HPDE6-E6E7 (cell line): ENCODE measurements around the gene CLCN6.

ENCODE experiments used
- DNase-seq: peaks from one replicate; pipeline ENCODE4 v3.0.0; 2011; ENCODE audit warnings: missing footprints; ENCODE audit errors: extremely low spot score

Gene CLCN6

DNA sequence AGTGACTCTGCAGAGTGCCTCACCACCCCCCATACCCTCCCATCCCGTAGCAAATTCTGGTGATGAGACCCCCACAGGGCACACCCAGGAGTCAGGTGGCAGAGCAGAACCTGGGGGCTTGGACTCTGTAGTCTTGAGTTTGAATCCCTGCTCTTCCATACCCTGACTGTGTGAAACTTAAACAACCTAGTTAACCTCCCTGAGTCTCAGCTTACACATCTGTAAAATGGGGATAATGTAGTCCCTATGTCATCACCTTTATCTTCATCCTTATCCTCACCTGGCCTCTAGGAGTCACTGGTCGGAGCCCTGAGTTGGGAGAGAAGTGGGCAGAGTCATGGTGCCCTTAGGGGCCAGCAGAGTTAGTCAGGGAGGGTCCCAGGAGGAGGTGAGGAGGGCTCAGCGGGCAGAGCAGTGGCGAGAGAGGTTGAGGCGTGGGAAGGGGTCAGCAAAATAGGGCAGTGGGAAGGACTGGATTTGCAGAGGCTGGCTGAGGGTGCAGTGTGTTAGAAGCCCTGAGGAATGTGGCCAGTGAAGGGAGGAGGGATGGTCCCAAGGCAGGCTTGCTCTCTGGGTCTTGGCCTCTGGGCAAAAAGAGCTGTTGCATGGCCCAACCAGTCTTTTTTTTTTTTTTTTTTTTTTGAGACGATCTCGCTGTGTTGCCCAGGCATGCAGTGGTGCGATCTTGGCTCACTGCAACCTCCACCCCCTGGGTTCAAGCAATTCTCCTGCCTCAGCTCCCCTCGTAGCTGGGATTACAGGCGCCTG lies 25.4 kb upstream of the CLCN6 start:
- DNase-seq, result no peak

DNA sequence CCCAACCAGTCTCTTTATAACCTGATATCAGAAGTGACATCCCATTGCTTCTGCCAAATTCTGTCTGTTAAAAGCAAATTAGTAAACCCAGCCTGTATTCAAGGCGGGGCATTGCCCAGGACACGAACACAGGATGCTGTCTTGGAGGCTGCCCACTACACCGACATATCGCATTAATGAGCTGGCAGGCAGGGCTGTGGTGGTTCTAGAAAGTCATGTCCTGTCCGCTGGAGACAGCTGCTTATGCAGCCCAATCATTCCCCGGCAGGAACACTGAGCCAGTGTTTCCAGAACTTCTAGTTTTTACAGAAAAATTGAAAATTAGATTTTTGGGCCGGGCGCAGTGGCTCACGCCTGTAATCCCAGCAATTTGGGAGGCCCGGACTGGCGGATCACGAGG lies 24.7 kb upstream of the CLCN6 start:
- no peak for DNase-seq

DNA sequence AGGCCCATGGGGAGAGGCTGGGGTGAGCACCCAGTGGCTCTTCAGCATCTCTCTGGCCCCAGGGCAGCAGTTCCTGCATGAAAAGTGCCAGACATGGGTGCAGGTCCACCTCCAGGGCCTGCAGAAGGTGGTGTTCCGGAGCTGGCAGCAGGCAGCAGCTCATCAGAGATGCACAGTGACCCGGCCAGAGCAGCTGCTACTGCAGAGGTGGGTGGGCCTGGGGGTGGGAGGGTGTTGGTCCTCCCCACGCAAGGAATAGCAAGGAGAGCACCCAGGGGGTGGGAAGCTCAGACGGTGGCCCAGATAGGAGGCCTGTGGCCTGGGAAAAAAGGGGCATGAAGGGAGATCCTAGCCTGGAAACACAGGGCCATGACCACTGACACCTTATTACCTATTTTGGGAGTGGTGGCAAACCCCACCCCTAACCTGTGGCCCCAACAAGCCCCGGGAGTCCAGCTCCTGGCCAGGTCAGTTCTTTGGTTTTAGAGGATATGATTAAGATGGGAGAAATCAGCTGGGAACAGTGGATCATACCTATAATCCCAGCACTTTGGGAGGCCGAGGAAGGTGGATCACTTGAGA lies 23.8 kb upstream of the CLCN6 start:
- DNase-seq, result no peak

DNA sequence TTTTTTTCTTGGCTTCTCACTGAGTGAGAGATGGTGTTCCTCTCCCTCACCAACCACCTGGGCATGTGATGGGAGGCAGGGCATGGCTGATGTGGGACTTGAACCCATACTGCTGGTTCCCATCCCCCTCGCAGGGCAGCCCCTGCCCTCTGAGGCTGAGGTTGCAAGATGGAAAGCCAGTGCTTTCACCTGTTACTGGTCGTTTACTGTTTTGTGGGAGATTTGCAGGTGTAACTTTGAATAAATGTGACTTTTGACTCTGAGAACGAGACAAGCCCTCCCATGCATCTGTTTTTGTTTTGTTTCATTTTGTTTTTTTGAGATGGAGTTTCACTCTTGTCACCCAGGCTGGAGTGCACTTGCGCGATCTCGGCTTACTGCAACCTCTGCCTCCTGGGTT lies 22.4 kb upstream of the CLCN6 start:
- no peak for DNase-seq

DNA sequence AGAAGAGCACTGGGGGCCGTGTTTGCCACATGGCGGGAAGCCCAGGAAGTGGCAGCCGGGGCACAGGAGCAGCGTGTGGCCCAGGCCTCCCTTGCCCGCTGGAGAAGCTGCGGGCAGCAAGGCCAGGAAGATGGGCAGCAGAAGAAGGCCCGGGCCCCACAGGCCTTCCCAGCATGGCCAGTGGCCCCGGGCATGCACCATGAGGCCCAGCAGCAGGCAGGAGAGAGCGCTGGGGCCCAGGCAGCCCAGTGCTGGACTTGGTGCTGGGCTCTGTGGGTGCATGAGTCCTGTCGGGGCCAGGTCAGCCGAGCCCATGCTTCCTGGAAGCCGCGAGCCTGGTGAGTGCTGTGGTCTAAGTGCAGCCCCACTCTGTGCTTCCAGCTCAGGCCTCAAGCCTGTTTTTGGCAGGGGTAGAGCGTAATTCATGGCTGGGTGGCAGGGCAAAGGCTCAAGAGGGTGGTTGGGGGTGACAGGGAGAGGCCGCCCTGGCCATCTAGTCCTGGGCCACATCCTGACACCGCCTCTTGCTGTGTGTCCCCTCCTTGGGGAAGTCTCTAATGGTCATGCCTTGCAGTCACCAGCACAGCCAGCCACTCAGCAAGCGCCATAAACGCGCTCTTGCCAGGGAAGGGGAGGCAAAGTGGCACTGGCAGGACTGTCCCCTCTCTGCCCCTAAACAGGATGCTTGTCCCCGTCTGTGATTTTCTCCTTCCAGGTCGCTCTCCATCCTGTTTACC lies 21.6 kb upstream of the CLCN6 start:
- no peak for DNase-seq

DNA sequence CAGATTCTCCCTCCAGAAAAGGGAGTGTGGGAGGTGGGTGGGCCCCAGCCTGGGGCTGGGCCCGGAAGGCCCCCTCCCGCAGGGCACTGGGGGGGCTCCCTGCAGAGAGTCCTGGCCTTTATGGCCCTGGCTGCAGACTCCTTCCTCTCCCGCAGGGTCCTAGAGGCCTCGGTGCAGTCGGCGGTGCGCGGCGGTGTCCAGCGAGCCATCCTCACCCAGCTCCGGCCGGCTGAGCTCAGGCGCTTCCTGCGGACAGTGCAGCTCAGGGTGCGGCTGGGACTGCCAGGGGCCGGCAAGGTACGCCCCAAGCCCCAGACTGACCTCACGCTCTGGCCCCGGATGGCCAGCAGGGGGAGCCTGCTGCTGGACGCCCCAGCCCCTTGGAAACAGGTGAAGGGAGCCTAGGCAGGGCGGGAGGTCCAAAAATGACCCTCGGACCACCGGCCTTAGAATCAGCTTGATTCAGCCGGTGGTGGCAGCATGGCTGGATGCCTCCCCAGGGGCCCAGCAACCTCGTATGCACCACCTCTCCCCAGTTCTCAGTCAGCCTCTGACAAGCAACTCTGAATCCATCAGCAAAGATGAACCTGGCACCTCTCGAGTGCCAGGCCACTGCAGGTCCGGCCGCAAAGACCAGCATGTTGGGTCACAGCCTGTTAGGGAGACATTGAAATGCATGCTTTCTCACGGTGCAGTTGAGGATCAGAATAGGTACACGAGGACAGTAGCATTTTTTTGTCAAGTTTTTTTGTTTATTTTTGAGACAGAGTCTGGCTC lies 20.8 kb upstream of the CLCN6 start:
- DNase-seq, result peak; percentile 54

DNA sequence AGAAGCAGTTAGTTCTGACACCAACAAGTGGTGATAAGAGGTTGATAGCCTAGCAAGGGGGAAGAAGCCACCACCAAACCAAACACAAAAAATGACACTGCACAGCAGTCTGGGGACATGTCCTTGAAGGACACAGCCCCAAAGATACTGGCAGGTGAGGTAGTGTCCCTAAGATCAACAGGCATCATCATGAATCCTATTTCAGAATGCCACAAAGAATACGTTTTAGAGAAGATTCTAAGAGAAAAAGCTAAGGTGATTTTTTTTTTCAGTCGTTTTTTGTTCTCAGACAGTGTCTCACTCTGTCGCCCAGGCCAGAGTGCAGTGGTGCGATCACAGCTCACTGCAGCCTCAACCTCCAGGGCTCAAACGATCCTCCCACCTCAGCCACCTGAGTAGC lies 19.8 kb upstream of the CLCN6 start:
- DNase-seq, result no peak

DNA sequence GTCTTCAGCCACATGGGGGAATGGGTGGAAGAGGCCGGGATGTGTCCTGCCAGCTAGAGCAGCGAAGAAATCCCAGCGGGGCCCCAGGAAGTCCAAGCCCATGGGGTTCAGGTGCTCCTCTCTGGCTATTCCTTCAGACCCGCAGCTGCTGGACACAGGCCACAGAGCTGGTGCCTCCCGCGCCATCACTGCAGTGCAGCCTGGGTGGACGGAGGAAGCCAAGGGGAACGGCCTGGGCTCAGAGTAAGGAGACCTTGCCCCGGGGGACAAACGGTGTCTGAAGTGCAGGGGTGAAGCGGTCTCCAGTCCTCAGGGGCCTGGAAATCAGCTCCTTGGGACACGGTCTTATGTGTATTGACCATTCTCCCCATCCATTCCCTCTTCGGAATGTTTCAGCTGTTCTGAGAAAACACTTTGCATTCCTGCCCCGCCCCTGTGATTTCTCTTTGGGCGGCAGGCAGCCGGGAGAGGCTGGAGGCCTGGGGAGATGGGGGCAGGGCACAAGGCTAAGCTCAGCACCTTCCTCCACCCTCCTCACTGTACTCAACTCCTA lies 18.7 kb upstream of the CLCN6 start:
- DNase-seq, result no peak

DNA sequence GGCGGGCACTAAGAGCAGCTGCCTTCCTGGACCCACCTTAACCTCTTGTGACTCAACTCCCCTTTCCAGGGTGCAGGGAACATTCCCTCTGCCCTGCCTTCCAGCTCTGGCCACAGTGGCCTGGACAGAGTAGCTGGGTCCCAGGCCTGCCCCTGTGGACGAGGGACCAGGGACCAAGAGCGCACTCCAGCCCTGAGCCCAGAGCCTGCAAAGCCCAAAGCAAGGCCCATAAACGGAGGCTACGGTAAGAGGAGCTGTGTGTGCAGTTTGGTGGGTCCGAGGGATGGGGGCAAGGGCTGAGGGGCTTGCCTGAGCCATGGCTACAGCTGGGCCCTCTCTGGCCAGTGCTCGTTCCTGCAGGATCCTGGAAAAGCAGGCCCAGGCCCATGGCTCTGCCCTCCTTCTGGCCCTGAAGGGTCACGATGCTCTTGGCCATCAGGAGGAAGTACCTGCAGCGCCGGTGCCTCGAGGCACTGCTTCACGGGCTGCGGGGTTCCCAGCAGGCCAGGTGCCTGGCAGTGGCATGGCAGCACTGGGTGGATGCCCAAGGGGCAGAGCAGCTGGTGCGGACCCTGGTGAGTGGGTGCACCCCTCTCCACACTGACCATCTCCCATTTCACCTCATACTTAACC lies 18.1 kb upstream of the CLCN6 start:
- DNase-seq, result no peak

DNA sequence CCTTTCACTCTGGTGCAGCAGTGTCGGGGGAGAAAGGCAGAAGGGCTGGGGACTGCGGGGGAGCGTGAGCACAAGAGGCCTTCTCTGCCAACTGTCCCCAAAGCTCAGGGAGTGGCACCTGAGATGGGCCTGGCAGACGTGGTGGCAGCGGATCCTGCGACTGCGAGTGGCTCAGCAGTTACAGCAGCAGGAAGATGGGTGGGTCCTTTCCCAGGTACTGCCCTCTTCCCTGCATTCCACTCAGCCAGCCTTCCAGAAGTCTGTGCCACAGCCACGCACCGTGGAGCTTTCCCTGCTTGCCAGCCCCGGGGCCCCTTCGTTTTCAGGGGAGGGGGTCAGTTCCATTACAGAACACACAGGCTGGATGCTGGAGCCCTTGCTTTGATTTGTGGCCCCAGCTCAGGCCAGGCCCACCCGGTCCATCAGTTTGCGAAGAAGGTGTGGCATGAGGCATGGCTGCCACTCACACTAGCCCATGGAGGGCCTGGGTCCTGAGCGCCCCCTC lies 17.4 kb upstream of the CLCN6 start:
- no peak for DNase-seq

DNA sequence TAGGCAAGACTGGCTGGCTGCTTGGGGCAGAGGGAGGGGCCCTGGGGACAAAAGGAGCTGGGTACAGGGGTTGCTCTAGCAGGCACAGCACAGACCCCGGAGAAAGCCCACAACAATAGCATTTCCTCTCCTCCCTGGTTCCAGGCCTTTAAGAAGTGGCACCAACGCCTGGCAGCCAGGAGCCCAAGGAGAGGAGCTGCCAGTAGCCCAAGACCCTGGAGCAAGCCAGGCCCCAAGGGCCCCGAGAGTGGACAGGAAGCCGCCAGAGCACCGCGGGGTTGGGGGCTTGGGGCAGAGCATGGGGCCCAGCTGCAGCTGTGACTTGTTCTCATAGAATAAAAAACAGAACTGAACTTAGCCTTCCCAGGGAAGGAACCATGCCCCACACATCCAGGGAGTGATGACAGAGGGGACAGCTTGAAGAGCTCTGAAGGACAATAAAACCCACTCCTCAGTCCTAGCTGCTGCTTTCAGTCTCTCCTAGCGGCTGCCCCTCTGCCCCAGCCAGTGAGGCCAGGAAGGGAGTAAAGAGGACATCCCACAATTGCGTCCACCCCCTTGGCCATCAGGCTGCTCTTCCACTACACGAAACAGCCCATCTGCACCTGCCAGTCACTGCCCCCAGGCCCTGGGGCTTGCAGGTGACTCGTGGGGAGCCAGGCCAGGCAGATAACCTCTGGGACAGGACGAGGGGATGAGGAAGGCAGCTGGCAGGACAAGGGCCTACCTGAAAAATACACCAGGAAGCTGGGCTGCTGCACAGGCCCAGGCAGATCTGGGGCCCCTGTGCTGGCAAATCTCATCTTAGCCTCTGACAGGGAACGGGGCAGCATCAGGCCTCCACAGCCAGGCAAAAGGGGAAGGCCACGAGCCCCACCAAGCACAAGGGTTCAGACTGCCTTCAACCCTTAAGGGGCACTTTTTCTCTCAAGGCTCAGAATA lies 16.6 kb upstream of the CLCN6 start:
- DNase-seq, result no peak

DNA sequence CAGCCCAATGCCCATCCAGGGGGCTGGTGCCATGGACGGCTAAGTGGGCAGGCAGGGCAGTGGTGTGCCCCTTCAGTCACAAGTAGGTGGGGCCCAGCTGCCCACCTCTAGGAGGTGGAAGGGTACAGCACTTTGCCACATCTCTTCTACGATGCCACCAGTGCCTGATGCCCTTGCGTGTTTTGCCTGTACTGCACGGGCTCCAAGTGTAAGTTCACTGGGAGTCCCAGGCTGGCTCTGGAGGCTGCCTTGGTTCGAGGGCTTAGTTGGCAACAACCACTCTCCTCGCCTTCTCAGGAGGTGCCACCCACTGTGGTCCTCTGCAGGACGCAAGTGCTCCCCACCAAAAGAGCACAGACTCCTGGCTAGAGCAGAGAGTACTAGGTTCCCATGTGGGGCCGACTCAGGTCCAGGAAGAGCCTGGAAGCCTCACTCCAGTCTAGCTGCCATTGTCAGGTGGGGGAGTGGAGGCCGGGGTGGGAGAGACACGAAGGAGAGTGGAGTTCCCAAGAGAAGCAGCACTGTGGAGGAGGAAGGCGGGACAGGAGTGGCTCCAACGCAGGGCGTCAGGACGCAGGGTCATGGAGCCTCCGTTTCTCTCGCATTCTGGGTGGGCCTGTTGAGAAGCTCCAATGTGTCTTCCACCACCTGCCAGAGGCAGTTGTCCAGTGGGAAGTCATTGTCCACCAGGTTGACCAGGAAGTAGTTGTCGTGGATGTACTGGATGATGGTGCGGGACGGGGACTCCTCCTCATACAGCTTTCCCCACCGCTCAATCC lies 15.7 kb upstream of the CLCN6 start:
- DNase-seq, result no peak

DNA sequence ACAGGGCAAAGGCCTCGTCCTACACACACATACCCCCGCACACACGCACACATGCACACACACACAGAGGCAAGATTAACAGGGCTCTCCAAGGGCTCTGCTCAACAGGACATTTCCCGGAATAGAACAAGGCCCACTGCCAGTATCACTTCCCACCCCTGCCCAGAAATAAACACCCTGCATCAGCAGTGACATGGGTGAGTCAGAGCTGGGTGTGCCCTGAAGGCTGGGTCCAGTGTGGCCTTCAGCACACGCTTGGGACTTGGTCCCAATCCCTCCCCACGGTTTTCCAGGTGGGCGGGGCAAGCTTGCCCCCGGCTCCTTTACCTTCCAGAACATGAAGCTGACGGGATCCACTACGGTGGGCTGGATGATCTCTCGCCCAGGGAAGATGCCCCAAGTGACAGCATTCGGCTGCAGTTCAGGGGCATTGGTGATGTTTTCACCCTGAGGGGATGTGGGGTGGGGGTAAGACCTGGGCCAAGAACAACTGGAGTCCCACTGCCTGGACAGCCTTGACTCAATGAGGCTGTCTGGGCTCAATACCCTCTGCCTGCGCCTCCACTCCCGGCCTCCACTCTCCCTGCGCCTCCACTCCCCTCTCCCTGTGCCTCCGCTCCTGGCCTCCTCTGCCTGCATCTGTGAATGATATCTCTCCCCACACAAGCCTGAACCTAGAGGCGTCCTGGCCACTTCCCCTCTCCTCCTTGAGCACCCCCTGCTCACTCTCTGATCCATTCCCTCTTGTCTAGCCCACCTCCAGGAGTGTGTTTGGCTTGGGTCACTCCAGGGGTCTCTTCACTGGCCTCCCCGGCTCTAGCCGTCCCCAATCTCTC lies 14.9 kb upstream of the CLCN6 start:
- DNase-seq, result peak; percentile 74

DNA sequence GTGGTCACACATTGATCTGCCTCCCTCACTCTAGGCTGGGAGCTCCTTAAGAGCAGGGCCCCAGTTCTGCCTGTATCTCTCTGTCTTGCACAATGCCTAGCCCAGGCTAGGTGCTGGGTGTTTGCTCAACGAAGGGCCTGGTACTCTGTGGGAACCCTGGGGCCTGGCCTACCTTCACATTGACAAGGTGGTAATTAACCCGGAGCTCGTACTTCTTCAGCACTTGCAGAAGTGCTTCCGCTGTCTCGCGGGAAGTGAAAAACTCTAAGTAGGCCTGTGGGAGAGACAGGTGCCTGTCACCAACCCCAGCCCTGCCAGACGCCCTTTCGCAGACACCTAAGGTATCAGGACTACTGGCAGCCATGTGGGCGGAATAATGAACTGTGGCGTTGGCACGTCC lies 13.9 kb upstream of the CLCN6 start:
- DNase-seq, result no peak

DNA sequence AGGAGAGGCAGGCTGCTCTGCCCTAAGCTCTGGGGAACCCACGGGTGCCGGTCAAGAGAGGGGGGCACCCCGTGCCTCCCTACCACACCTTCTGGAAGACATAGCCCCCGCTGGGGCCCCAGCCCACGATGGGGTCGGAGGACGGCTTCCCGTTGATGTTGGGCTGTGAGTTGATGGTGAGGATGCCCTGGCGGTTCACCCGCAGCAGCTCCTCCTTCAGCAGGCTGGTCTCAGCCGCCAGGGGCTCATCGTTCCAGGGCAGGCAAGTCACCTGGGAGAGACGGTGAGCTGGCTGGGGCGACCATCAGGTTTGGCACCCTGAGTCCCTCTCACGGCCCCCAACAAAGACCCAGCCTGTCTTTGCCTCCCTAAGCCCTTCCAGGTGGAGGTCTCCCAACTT lies 12.2 kb upstream of the CLCN6 start:
- no peak for DNase-seq

DNA sequence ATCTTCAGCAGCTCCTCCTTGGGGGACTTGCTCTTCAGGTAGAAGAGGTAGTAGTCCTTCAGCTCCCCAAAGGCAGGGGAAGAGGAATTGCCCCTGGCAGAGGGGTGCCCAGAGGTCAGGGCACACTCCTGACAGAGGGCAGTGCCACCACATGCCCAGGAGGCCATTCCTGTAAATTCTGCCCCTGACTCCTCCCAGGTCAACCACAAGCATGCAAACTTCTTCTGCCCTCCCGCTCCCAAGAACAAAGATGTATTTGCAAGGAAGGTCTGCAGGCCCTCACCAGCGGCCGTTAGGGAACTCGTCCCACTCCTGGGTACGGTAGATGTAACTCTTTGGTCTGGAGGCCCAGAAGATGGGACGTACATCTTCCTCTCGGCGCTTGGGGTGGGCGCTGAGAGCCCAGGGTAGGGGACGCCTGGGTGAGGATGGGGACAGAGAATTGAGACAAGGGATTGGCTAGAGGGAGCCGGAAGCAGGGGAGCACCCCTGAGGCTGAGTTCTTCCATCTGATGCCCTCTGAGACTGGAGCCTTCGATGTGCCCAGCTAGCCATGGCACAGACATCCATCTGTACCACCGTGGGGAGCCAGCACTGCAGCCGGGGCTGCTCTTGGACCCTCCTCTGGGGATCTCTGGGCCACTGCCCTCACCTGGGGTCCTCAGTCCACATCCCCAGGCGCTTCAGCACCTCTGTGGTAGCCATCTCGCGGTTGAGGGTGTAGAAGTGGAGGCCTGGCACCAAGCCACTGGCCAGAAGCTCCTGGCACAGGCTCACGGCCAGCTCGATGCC lies 11.3 kb upstream of the CLCN6 start:
- no peak for DNase-seq

DNA sequence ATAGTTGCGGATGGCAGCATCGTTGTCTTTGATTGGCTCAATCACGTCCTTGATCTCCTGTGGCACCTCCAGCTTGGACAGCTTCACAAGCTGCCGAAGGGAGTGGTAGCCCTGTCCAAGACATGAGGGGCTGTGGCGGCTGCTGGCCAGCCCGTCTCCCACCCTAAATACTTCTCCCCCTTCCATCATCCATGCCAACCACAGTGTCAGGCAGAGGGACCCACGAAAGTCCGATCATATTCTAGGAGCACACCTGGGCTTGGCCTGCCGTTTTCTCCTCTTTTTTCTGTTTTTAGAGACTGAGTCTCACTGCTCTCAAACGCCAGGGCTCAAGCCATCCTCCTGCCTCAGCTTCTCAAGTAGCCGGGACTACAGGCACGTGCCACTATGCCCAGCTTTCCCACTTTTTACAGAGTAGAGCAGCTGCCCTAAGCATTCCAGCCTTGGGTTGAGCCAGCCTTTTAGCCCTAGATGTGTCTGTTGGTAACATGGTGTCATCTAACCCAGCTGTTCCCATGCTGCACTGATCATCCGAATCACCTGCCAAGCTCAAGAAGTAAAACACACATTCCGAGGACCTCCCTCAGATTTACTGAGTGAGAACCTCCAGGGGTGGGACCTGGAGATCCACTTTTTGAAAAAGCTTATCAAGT lies 10.6 kb upstream of the CLCN6 start:
- DNase-seq, result no peak
